ENCODE measurements around the gene RAPGEF4.

The RAPGEF4 gene

GRCh38 chr2:172967036-172967982, 231.7 kb downstream of the RAPGEF4 start:
- no peak overlapping the region for H2AK5ac ChIP-seq (ENCODE audit: low read depth, low read length)
- H3K9me3 ChIP-seq (replicated peaks in 1 of 2; ENCODE audit: control insufficient read depth in 2 of 2, insufficient read depth in 1 of 2, low read depth in 1 of 2, low read length in 2 of 2): no peaks in the 10 kb centered on the region
- no peak overlapping the region for H2BK5ac ChIP-seq (ENCODE audit: low read length)
- H2BK15ac ChIP-seq (ENCODE audit: low read length): no peak overlapping the region
- peak overlapping the region; percentile 30 for H3K18ac ChIP-seq (ENCODE audit: low read length)
- H3K36me3 ChIP-seq (replicated peaks in 1 of 2; ENCODE audit: control insufficient read depth in 2 of 2, insufficient read depth in 2 of 2, low read length in 2 of 2): no peaks in the 10 kb centered on the region
- no peaks in the 10 kb centered on the region for H3K27me3 ChIP-seq (ENCODE audit: control insufficient read depth in 3 of 3, insufficient read depth in 3 of 3, low read depth in 1 of 3, low read length in 3 of 3)
- no peak overlapping the region for H4K8ac ChIP-seq (ENCODE audit: low read depth, low read length)
- no CpG with 5 or more reads among the region's 16 CpGs for WGBS, 2 donors (ENCODE audit: extremely low coverage in 2 of 2, insufficient read length in 2 of 2, insufficient replicate concordance in 1 of 2)
- no peaks in the 10 kb centered on the region for H3K79me1 ChIP-seq (ENCODE audit: low read depth, low read length)
- no peak overlapping the region for H3K4me2 ChIP-seq (ENCODE audit: insufficient read depth, low read length, poor library complexity, severe bottlenecking)
- H3K4ac ChIP-seq (ENCODE audit: low read length): no peak overlapping the region
- no peak overlapping the region for H2AFZ ChIP-seq (ENCODE audit: low read length)
- peaks cover 0 to 2% of the 10 kb centered on the region in 2 donors for H3K4me1 ChIP-seq (ENCODE audit: control insufficient read depth in 2 of 2, insufficient read depth in 1 of 2, low read depth in 1 of 2, low read length in 2 of 2)
- H3K9ac ChIP-seq (ENCODE audit: low read depth, low read length, poor library complexity): no peak overlapping the region
- H3K4me3 ChIP-seq (ENCODE audit: low read length in 2 of 2): no peak overlapping the region
- no peak overlapping the region for H3K23ac ChIP-seq (ENCODE audit: low read depth, low read length, poor library complexity)
- H2BK120ac ChIP-seq (ENCODE audit: low read depth, low read length): no peak overlapping the region
- peak overlapping the region; percentile 11 for H3K14ac ChIP-seq (ENCODE audit: low read length)
- H2BK12ac ChIP-seq (ENCODE audit: low read length): no peak overlapping the region
- H4K91ac ChIP-seq (ENCODE audit: low read depth, low read length, poor library complexity): no peak overlapping the region
- H3K27ac ChIP-seq (replicated peaks; ENCODE audit: low read length): no peak overlapping the region
- no peak for DNase-seq (ENCODE audit: low spot score)

GRCh38 chr2:172968061-172968469, 232.4 kb downstream of the RAPGEF4 start:
- Histone ChIP-seq H3K9me3 (replicated peaks in 1 of 2; ENCODE audit: control insufficient read depth in 2 of 2, insufficient read depth in 1 of 2, low read depth in 1 of 2, low read length in 2 of 2) (no peaks in the 10 kb centered on the region), H3K14ac (ENCODE audit: low read length) (no peak overlapping the region), H2BK12ac (ENCODE audit: low read length) (no peak overlapping the region), H3K4me1 (ENCODE audit: control insufficient read depth in 2 of 2, insufficient read depth in 1 of 2, low read depth in 1 of 2, low read length in 2 of 2) (peaks cover 0 to 2% of the 10 kb centered on the region in 2 donors), H3K27ac (replicated peaks; ENCODE audit: low read length) (no peak overlapping the region), H3K23ac (ENCODE audit: low read depth, low read length, poor library complexity) (no peak overlapping the region), H4K91ac (ENCODE audit: low read depth, low read length, poor library complexity) (no peak overlapping the region), H3K4ac (ENCODE audit: low read length) (no peak overlapping the region), H2BK120ac (ENCODE audit: low read depth, low read length) (no peak overlapping the region), H3K36me3 (replicated peaks in 1 of 2; ENCODE audit: control insufficient read depth in 2 of 2, insufficient read depth in 2 of 2, low read length in 2 of 2) (no peaks in the 10 kb centered on the region), H3K4me2 (ENCODE audit: insufficient read depth, low read length, poor library complexity, severe bottlenecking) (no peak overlapping the region), H3K18ac (ENCODE audit: low read length) (peak overlapping the region; percentile 36), H2AK5ac (ENCODE audit: low read depth, low read length) (no peak overlapping the region), H2AFZ (ENCODE audit: low read length) (no peak overlapping the region), H3K79me1 (ENCODE audit: low read depth, low read length) (no peaks in the 10 kb centered on the region), H2BK5ac (ENCODE audit: low read length) (no peak overlapping the region), H2BK15ac (ENCODE audit: low read length) (no peak overlapping the region), H4K8ac (ENCODE audit: low read depth, low read length) (no peak overlapping the region), H3K9ac (ENCODE audit: low read depth, low read length, poor library complexity) (no peak overlapping the region), H3K4me3 (ENCODE audit: low read length in 2 of 2) (no peak overlapping the region), H3K27me3 (ENCODE audit: control insufficient read depth in 3 of 3, insufficient read depth in 3 of 3, low read depth in 1 of 3, low read length in 3 of 3) (no peaks in the 10 kb centered on the region)
- WGBS, 2 donors (ENCODE audit: extremely low coverage in 2 of 2, insufficient read length in 2 of 2, insufficient replicate concordance in 1 of 2): no CpG with 5 or more reads among the region's 7 CpGs
- no peak for DNase-seq (ENCODE audit: low spot score)

DNA sequence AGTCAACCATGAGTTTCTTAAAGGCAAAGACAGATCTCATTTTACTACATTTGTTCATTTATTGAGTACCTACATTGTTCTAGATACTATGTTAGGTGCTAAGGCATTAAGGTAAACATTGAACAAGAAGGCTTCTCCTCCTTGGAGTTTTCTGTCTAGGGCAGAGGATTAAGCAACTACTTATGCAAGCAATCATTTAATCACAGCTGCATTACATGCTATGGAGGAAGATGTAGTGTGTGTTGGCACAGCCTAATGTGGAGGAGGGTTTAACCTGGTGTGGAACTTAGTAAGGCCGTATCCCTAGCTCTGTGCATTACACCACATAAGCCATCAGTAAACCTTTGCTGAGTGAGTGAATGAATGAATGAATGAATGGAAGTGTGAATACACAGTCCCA, 233.5 kb downstream of the RAPGEF4 start:
- Histone ChIP-seq H2BK5ac (ENCODE audit: low read length) (no peak overlapping the region), H3K18ac (ENCODE audit: low read length) (no peak overlapping the region), H3K79me1 (ENCODE audit: low read depth, low read length) (no peaks in the 10 kb centered on the region), H4K91ac (ENCODE audit: low read depth, low read length, poor library complexity) (no peak overlapping the region), H2BK12ac (ENCODE audit: low read length) (no peak overlapping the region), H2BK15ac (ENCODE audit: low read length) (no peak overlapping the region), H4K8ac (ENCODE audit: low read depth, low read length) (no peak overlapping the region), H3K9ac (ENCODE audit: low read depth, low read length, poor library complexity) (no peak overlapping the region), H3K14ac (ENCODE audit: low read length) (no peak overlapping the region), H3K4me1 (ENCODE audit: control insufficient read depth in 2 of 2, insufficient read depth in 1 of 2, low read depth in 1 of 2, low read length in 2 of 2) (peaks cover 0 to 2% of the 10 kb centered on the region in 2 donors), H2AK5ac (ENCODE audit: low read depth, low read length) (no peak overlapping the region), H2AFZ (ENCODE audit: low read length) (no peak overlapping the region), H3K9me3 (replicated peaks in 1 of 2; ENCODE audit: control insufficient read depth in 2 of 2, insufficient read depth in 1 of 2, low read depth in 1 of 2, low read length in 2 of 2) (no peaks in the 10 kb centered on the region), H3K27ac (replicated peaks; ENCODE audit: low read length) (no peak overlapping the region), H3K4me2 (ENCODE audit: insufficient read depth, low read length, poor library complexity, severe bottlenecking) (no peak overlapping the region), H3K4me3 (ENCODE audit: low read length in 2 of 2) (no peak overlapping the region), H3K36me3 (replicated peaks in 1 of 2; ENCODE audit: control insufficient read depth in 2 of 2, insufficient read depth in 2 of 2, low read length in 2 of 2) (no peaks in the 10 kb centered on the region), H3K4ac (ENCODE audit: low read length) (no peak overlapping the region), H2BK120ac (ENCODE audit: low read depth, low read length) (no peak overlapping the region), H3K27me3 (ENCODE audit: control insufficient read depth in 3 of 3, insufficient read depth in 3 of 3, low read depth in 1 of 3, low read length in 3 of 3) (no peaks in the 10 kb centered on the region), H3K23ac (ENCODE audit: low read depth, low read length, poor library complexity) (no peak overlapping the region)
- no peak for DNase-seq (ENCODE audit: low spot score)
- WGBS, 2 donors (ENCODE audit: extremely low coverage in 2 of 2, insufficient read length in 2 of 2, insufficient replicate concordance in 1 of 2): no CpG with 5 or more reads among the region's 1 CpG

- Histone ChIP-seq H3K18ac (ENCODE audit: low read length) (no peak overlapping the region), H4K8ac (ENCODE audit: low read depth, low read length) (no peak overlapping the region), H2AFZ (ENCODE audit: low read length) (no peak overlapping the region), H2AK5ac (ENCODE audit: low read depth, low read length) (no peak overlapping the region), H4K91ac (ENCODE audit: low read depth, low read length, poor library complexity) (no peak overlapping the region), H3K4me2 (ENCODE audit: insufficient read depth, low read length, poor library complexity, severe bottlenecking) (no peak overlapping the region), H2BK120ac (ENCODE audit: low read depth, low read length) (no peak overlapping the region), H3K4ac (ENCODE audit: low read length) (no peak overlapping the region), H2BK5ac (ENCODE audit: low read length) (no peak overlapping the region), H3K27ac (replicated peaks; ENCODE audit: low read length) (no peak overlapping the region), H2BK12ac (ENCODE audit: low read length) (no peak overlapping the region), H3K36me3 (replicated peaks in 1 of 2; ENCODE audit: control insufficient read depth in 2 of 2, insufficient read depth in 2 of 2, low read length in 2 of 2) (no peaks in the 10 kb centered on the region), H3K9ac (ENCODE audit: low read depth, low read length, poor library complexity) (no peak overlapping the region), H2BK15ac (ENCODE audit: low read length) (no peak overlapping the region), H3K14ac (ENCODE audit: low read length) (no peak overlapping the region), H3K4me1 (ENCODE audit: control insufficient read depth in 2 of 2, insufficient read depth in 1 of 2, low read depth in 1 of 2, low read length in 2 of 2) (peaks cover 0 to 2% of the 10 kb centered on the region in 2 donors), H3K23ac (ENCODE audit: low read depth, low read length, poor library complexity) (no peak overlapping the region), H3K27me3 (ENCODE audit: control insufficient read depth in 3 of 3, insufficient read depth in 3 of 3, low read depth in 1 of 3, low read length in 3 of 3) (no peaks in the 10 kb centered on the region), H3K79me1 (ENCODE audit: low read depth, low read length) (no peaks in the 10 kb centered on the region), H3K9me3 (replicated peaks in 1 of 2; ENCODE audit: control insufficient read depth in 2 of 2, insufficient read depth in 1 of 2, low read depth in 1 of 2, low read length in 2 of 2) (no peaks in the 10 kb centered on the region), H3K4me3 (ENCODE audit: low read length in 2 of 2) (no peak overlapping the region)
- WGBS, 2 donors (ENCODE audit: extremely low coverage in 2 of 2, insufficient read length in 2 of 2, insufficient replicate concordance in 1 of 2): no CpG with 5 or more reads among the region's 3 CpGs
- DNase-seq (ENCODE audit: low spot score): no peak
Measured at GRCh38 chr2:172969609-172970008, 234.0 kb downstream of the RAPGEF4 start.
